HFF-Myc (cell line): ENCODE measurements around the gene BIRC5.
"Not testable (repeated sequence)": the region's sequence is repeated elsewhere in the genome, so short reads cannot be mapped to it uniquely, and the experiment has no call there.

Experiments
- DNase-seq: peaks from one replicate; pipeline ENCODE4 v3.0.0-alpha.2; 2011; ENCODE audit warnings: low read depth; ENCODE audit errors: extremely low read depth
- H3K4me3 ChIP-seq: replicated peaks from 2 replicates; pipeline ENCODE4 v1.5.1; 2011; ENCODE audit warnings: low read depth, mild to moderate bottlenecking, control low read depth, low read length
- TF ChIP-seq, protein P1 (sequence below): IDR thresholded peaks from 2 replicates; pipeline ENCODE4 v1.5.1; 2012; ENCODE audit warnings: mild to moderate bottlenecking, low read depth, low read length, control low read depth; ENCODE audit errors: missing control alignments

Gene BIRC5

GRCh38 chr17:78170692-78171590 lies 43.1 kb upstream of the BIRC5 start:
- H3K4me3 ChIP-seq, result no peak overlapping the region
- DNase-seq, result no peak
- TF ChIP-seq, protein P1, sequence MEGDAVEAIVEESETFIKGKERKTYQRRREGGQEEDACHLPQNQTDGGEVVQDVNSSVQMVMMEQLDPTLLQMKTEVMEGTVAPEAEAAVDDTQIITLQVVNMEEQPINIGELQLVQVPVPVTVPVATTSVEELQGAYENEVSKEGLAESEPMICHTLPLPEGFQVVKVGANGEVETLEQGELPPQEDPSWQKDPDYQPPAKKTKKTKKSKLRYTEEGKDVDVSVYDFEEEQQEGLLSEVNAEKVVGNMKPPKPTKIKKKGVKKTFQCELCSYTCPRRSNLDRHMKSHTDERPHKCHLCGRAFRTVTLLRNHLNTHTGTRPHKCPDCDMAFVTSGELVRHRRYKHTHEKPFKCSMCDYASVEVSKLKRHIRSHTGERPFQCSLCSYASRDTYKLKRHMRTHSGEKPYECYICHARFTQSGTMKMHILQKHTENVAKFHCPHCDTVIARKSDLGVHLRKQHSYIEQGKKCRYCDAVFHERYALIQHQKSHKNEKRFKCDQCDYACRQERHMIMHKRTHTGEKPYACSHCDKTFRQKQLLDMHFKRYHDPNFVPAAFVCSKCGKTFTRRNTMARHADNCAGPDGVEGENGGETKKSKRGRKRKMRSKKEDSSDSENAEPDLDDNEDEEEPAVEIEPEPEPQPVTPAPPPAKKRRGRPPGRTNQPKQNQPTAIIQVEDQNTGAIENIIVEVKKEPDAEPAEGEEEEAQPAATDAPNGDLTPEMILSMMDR, result no peak

DNA sequence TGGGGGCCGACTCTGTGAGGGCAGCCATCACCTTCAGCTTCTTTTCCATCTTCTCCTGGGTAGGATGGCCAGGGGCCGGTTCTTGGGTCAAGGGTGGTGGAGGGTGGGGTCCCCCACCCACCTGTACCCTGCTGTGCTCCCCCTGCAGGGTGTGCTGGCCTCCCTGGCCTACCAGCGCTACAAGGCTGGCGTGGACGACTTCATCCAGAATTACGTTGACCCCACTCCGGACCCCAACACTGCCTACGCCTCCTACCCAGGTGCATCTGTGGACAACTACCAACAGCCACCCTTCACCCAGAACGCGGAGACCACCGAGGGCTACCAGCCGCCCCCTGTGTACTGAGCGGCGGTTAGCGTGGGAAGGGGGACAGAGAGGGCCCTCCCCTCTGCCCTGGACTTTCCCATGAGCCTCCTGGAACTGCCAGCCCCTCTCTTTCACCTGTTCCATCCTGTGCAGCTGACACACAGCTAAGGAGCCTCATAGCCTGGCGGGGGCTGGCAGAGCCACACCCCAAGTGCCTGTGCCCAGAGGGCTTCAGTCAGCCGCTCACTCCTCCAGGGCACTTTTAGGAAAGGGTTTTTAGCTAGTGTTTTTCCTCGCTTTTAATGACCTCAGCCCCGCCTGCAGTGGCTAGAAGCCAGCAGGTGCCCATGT lies 42.3 kb upstream of the BIRC5 start:
- not testable (repeated sequence) for H3K4me3 ChIP-seq, DNase-seq

- TF ChIP-seq, protein P1, result no peak
- H3K4me3 ChIP-seq, result no peak overlapping the region
- DNase-seq, result no peak
These were observed 41.6 kb upstream of the BIRC5 start for GRCh38 chr17:78172249-78173051.

DNA sequence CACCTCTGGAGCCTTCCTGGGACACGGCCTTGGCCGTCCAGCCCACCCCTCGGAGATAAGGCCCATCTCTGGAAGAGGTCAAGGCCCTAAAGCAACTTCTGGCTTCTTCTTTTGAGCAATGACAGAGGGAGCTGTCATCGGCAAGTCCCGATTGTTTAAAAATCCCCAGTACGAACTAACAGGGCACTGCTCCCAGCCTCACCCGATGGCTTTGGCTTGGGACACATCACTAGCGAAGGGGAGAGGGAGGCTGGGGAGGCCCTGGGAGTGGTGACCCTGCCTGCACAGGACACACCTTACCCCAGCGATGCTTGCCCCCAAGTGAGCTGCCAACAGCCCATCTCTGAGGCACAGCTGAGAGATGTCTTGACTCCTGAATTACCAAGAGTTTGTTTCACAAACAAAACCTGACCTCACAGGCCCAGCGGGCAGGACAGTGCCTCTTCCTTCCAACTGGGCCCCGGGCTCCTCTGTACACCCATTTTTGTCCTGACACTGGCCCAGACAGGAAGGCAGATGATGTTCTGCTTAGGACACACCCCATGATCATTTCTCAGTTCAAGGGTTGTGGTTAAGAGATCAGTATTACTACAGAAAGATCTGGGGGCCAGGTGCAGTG lies 40.8 kb upstream of the BIRC5 start:
- TF ChIP-seq, protein P1, result no peak
- no peak overlapping the region for H3K4me3 ChIP-seq
- no peak for DNase-seq

GRCh38 chr17:78174346-78174869 lies 39.6 kb upstream of the BIRC5 start:
- no peak for DNase-seq
- TF ChIP-seq, protein P1, result no peak

DNA sequence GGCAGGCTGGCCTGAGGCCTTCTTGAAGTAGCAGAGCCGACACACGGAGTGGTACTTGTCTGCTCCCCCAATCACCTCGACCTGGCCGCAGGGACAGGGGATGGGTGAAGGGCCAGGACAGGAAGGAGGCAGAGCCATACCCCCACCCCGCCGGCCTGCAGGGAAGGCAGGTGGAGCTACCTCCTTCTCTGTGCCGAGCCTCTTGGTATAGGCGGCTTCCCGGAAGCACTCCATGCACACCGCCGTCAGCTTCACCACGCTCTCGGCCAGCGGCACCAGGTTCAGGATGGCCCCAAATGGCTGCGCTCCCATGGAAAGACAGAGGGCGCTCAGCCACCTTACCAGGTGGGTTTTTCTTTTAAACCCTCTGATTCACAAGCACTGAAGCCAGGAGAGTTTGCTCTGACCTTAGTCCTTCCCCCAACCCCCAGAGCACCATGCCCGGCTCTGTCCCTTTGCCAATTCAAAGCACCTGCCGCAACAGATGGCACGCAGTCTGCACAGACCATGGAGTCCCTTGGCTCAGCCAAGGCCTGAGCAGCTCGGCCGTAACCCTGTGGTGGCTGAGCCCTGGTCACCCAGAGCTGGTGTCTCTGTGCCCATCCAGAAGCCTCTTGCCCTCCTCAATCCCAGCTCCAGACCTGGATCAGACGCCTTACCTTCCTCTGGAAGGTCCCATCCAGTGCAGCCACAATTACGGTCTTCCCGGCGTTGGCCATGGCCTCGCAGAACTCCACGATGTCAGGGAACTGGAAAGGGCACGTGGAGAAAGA lies 39.0 kb upstream of the BIRC5 start:
- no peak for DNase-seq
- TF ChIP-seq, protein P1, result no peak
- no peak overlapping the region for H3K4me3 ChIP-seq

More at GRCh38 chr17:78174346-78174869, 39.6 kb upstream of the BIRC5 start:
- no peak overlapping the region for H3K4me3 ChIP-seq
